Testis (tissue), 2 donors: ENCODE data around the gene ARPC4.
"Not testable (repeated sequence)": the region's sequence is repeated elsewhere in the genome, so short reads cannot be mapped to it uniquely, and the experiment has no call there.

Source experiments
- POLR2A ChIP-seq: fragments of 450-650 bp; IDR thresholded peaks from one replicate; pipeline ENCODE4 v1.6.1; 2017; ENCODE audit warnings: antibody characterized with exemption, mild to moderate bottlenecking, moderate library complexity
- TF ChIP-seq, protein P1 (sequence below), 3 experiments: fragments of 450-650 bp in 2 of 3; fragments of 200-600 bp in 1 of 3; sonication (generic) in 1 of 3; IDR thresholded peaks; one replicate each; pipeline ENCODE4 v1.5.1; 2016 to 2019; ENCODE audit warnings: antibody characterized with exemption in 3 of 3, mild to moderate bottlenecking in 2 of 3, moderate library complexity in 1 of 3

DNA sequence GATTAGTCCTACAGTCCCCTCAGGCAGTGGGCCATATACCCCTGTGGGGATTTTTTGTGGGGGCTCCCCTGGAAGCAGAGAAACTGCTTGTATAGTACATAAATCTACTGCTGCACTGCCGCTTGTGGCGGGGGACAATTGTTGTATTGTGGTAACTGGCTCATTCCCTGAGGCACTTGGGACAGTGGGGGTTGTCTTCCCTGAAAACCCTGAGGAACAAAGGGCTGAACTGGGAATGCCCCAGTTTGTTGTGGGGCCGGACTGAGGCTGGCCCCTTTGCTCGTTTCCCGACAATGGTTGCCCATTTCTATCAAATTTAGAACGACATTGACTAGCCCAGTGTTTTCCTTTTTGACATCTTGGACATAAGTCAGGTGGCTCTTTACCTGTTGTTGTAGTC, 58.5 kb downstream of the ARPC4 start:
- TF ChIP-seq, protein P1, sequence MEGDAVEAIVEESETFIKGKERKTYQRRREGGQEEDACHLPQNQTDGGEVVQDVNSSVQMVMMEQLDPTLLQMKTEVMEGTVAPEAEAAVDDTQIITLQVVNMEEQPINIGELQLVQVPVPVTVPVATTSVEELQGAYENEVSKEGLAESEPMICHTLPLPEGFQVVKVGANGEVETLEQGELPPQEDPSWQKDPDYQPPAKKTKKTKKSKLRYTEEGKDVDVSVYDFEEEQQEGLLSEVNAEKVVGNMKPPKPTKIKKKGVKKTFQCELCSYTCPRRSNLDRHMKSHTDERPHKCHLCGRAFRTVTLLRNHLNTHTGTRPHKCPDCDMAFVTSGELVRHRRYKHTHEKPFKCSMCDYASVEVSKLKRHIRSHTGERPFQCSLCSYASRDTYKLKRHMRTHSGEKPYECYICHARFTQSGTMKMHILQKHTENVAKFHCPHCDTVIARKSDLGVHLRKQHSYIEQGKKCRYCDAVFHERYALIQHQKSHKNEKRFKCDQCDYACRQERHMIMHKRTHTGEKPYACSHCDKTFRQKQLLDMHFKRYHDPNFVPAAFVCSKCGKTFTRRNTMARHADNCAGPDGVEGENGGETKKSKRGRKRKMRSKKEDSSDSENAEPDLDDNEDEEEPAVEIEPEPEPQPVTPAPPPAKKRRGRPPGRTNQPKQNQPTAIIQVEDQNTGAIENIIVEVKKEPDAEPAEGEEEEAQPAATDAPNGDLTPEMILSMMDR (IDR thresholded peaks at IDR 0.05), result not testable (repeated sequence)
- TF ChIP-seq POLR2A, result not testable (repeated sequence)
